Keratinocyte (primary cell): ENCODE results near the gene OR51M1.

Experiments used
- CTCF ChIP-seq, 3 experiments: IDR thresholded peaks in 1 of 3; conservative IDR thresholded peaks in 1 of 3; optimal IDR thresholded peaks in 1 of 3; 2 replicates in 2 of 3; 3 replicates in 1 of 3; pipeline versions ENCODE3 to v1.5.1; 2011; ENCODE audit warnings: low read length in 3 of 3, mild to moderate bottlenecking in 3 of 3, moderate library complexity in 2 of 3, control low read depth in 1 of 3, inconsistent platforms in 1 of 3; ENCODE audit not compliant: insufficient read depth in 2 of 3; ENCODE audit errors: extremely low read depth in 1 of 3
- EZH2 ChIP-seq: IDR thresholded peaks from one replicate; pipeline ENCODE4 v1.6.1; 2012; ENCODE audit warnings: inconsistent platforms, mild to moderate bottlenecking, low read length, moderate library complexity

DNA sequence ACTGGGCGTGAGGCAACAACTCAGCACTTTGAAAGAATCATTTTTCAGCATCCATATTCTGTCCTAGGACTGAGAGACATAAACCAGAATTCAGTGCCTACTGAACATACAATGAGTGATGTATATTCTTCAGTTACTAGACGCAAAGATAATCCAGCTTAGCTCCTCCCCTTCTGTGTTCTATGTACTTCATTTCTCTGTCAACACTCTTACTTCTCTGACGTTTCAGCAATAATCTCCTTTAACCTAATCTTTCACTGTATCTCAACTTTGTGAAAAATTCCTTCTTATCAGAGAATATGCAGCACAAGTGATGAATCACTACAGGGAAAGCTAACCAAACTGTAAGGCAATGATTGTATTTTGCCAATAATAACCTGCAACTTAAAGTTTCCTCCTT is 37.8 kb upstream of the OR51M1 start:
- TF ChIP-seq CTCF (optimal IDR thresholded peaks at IDR 0.05 in 1 of 3, IDR thresholded peaks at IDR 0.05 in 1 of 3, conservative IDR thresholded peaks at IDR 0.05 in 1 of 3; ENCODE audit: extremely low read depth in 1 of 3, insufficient read depth in 2 of 3, low read length in 3 of 3) (no peak), EZH2 (no peak)
